Frontal cortex (tissue), 4 donors: ENCODE data around the gene ACAN. TPM values are rescaled to one million over a fixed set of nuclear protein-coding genes. Genes with fewer than 3 reads are reported as not detected.

ENCODE experiments used
- DNase-seq, 2 donors: peaks; one replicate each; pipeline ENCODE4 v3.0.0; 2012; ENCODE audit warnings: low spot score in 2 of 2
- FAIRE-seq: peaks from 2 replicates; lab custom pipeline; 2012; peaks lifted over from hg19 to GRCh38; lab: Jason Lieb, UNC
- total RNA-seq: library from RNA; depleted of rRNA; stranded (reverse); fragments of >200 nt; gene quantifications from one replicate; pipeline ENCODE4 v1.2.3, GENCODE V29; 2014
- donor health status: control.
- donor health status: control.
- donor health status: control.

The ACAN gene
- total RNA-seq, 1 donor from 2014 or later = 0.41 TPM

GRCh38 chr15:88838667-88839066 lies 35.4 kb downstream of the ACAN start:
- FAIRE-seq = no peak
- DNase-seq = no peak

GRCh38 chr15:88839146-88839545 lies 35.9 kb downstream of the ACAN start:
- no peak for DNase-seq
- FAIRE-seq = no peak

- FAIRE-seq (no peak), DNase-seq (no peak)
Measured at GRCh38 chr15:88839961-88840360, 36.7 kb downstream of the ACAN start.

DNA sequence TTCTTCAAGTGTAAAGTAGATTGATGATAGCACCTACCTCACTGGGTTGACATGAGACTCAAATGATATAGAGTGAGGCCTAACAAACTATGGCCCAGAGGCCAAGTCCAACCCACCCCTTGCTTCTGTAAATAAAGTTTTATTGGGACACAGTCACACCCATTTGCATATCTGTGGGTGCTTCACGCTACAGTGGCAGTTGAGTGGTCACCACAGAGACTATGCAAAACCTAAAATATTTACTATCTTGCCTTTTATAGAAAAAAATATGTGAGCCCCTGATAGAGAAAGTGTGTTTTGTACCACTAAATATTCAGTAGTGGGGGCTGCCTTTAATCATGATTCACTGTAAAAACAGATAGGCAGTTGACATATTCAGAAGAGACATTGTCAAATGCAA lies 38.0 kb downstream of the ACAN start:
- DNase-seq (no peak), FAIRE-seq (no peak)

DNA sequence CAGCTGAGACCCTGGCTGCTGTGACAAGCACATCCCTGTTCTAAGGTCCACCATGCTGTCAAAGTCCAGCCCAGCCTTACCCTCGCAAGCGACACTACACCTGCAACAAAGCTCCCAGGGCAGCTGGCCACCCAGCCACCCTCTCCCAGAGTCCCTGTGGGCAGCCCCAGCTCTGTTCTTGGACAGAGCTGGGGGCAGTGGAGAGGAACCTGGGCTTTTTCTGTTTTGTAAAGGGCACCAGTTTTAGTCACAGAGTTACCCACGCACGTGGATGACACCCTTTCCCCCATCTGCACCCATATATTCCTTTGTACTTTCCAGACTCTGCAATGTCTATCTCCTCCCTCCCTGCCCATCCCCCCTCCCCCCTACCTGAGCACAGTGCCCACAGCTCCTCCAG lies 38.9 kb downstream of the ACAN start:
- FAIRE-seq (no peak), DNase-seq (no peak)

DNA sequence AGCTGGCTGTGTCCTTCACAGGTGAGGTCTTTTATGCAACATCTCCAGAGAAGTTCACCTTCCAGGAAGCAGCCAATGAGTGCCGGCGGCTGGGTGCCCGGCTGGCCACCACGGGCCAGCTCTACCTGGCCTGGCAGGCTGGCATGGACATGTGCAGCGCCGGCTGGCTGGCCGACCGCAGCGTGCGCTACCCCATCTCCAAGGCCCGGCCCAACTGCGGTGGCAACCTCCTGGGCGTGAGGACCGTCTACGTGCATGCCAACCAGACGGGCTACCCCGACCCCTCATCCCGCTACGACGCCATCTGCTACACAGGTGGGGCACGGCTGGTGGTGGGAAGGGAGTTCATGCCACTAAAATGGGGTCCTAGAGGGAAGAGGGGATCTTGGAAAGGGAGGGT lies 40.1 kb downstream of the ACAN start:
- FAIRE-seq = no peak
- no peak for DNase-seq

DNA sequence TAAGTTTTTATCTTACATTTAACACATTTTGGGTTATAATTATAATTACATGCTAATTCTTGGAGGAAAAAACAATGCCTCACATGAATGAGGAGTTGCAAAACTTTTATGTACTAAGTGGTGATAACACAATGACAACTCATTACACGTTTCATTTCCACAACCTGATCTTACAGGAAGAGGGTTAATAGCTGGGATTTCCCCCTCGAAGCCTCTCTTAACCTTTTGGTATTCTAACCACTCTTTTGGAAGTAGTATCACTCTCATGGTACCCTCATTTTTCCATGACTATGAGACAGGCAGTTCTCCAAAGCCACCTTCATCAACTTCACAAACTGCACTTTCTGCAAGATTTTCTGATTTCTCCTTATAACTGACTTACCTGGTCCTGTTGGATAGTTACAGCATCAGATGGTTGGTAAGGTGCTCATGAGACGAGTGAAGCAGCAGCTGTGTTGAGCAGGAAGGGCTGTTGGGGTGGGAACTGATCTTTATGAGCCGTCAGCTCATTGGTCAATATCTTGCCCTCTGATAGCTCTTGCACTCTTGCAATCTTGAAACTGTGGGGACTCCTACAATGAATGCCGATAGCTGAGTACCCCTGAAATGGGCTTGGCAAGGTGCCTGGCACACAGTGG lies 41.6 kb downstream of the ACAN start:
- DNase-seq = no peak
- FAIRE-seq = no peak

DNA sequence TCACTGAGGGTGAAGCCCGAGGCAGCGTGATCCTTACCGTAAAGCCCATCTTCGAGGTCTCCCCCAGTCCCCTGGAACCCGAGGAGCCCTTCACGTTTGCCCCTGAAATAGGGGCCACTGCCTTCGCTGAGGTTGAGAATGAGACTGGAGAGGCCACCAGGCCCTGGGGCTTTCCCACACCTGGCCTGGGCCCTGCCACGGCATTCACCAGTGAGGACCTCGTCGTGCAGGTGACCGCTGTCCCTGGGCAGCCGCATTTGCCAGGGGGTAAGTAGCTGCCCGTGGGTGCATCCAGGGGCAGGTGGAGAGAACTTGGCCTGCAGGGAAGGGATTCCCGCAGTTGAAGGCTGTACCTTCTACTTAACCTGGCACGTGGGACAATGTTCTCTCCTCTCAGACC lies 42.4 kb downstream of the ACAN start:
- no peak for DNase-seq
- FAIRE-seq = no peak

- no peak for DNase-seq
- FAIRE-seq = no peak
Measured at GRCh38 chr15:88847144-88847543, 43.9 kb downstream of the ACAN start.

DNA sequence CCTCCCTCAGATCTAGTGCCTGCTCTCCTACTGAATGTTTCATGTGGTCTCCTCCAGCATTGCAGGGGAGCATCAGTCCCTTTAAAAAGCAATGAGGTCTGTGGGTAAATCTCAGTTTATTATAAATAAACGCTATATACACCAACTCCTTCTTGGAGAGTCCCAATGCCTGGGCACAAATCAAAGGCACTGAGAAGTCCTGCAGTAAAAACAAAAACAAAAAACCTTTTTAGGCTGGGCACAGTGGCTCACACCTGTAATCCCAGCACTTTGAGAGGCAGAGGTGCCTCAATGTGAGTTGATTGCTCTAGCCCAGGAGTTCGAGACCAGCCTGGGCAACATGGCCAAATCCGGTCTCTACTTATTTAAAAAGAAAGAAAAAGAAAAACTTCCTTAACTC lies 45.0 kb downstream of the ACAN start:
- FAIRE-seq = no peak
- no peak for DNase-seq

GRCh38 chr15:88849376-88850072 lies 46.3 kb downstream of the ACAN start:
- FAIRE-seq (no peak), DNase-seq (no peak)

GRCh38 chr15:88852476-88852875 lies 49.2 kb downstream of the ACAN start:
- DNase-seq (no peak), FAIRE-seq (no peak)

DNA sequence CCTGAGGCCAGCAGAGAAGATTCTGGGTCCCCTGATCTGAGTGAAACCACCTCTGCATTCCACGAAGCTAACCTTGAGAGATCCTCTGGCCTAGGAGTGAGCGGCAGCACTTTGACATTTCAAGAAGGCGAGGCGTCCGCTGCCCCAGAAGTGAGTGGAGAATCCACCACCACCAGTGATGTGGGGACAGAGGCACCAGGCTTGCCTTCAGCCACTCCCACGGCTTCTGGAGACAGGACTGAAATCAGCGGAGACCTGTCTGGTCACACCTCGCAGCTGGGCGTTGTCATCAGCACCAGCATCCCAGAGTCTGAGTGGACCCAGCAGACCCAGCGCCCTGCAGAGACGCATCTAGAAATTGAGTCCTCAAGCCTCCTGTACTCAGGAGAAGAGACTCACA lies 55.7 kb downstream of the ACAN start:
- no peak for FAIRE-seq

DNA sequence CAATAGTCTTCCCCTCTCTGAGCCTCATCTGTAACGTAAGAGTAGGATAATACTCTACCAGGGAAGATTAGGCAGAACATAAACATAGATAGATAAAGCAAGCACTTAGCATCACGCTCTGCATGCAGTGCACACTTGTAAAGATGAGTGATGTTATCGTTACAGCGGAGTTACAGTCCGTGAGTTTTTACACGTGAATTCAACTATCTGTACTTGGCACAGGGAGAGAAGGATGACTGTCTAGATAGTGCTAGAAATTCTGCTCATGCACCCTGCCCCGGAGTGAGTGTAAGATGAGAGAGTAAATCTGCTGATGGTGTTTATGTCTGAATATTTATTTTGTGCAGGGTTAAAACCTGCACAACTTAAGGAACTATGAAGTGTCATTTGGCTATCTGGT lies 56.3 kb downstream of the ACAN start:
- DNase-seq (no peak), FAIRE-seq (no peak)

More for the DNA sequence above, 55.7 kb downstream of the ACAN start:
- no peak for DNase-seq

- no peak for DNase-seq
- no peak for FAIRE-seq
Measured at GRCh38 chr15:88860212-88860611, 57.0 kb downstream of the ACAN start.

- DNase-seq (no peak), FAIRE-seq (no peak)
Measured at GRCh38 chr15:88863412-88863811, 60.2 kb downstream of the ACAN start.

GRCh38 chr15:88864861-88865497 lies 61.7 kb downstream of the ACAN start:
- DNase-seq = no peak
- no peak for FAIRE-seq

DNA sequence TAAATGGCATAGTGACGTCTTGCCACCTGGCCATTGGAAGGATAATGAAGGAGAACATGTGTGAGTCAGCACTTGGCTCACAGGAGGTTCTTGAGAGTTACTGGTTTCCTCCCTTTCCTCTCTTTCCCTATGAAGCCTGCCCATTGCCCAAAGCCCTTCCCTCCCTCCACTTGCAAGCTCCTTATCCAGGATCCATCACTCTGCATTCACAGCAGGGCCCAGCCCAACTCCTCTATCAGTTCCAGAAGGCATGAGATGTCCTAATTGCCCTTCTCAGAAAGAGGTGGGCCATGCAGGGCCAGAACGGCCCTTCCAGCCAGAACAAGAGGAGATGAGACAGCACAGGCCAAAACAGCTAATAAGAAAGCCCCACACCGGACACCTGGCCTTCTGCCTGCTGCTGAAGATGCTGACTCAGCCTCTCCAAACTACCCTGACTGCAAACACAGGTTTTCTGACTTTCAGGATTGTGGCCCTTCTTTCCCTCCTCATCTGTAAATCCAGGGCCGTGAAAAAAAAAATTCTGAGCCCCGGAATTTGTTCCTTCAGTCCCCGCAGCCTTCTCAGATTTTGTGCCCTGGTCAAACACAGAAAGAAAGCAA lies 62.4 kb downstream of the ACAN start:
- DNase-seq (no peak), FAIRE-seq (no peak)

GRCh38 chr15:88866295-88866881 lies 63.2 kb downstream of the ACAN start:
- DNase-seq (no peak), FAIRE-seq (no peak)

DNA sequence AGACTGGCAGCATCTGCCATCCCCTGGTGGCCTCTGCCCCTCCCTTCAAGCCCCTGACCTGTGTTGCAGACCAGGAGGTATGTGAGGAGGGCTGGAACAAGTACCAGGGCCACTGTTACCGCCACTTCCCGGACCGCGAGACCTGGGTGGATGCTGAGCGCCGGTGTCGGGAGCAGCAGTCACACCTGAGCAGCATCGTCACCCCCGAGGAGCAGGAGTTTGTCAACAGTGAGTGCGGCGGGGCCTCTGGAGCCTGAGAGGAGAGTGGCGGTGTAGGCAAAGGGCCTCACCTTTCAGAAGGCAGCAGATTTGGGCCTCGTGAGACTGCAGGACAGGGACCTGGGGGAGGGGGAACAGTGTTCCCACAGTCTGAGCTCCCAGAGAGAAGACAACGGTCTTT lies 68.1 kb downstream of the ACAN start:
- DNase-seq (no peak), FAIRE-seq (no peak)

- no peak for FAIRE-seq
- DNase-seq = no peak
Measured at GRCh38 chr15:88872106-88872505, 68.9 kb downstream of the ACAN start.
